NCI-H1436 treated with DMSO at 0.1 percent for 48 hours (cell line): ENCODE results near the gene FAF1.
"Not testable (repeated sequence)": the region's sequence is repeated elsewhere in the genome, so short reads cannot be mapped to it uniquely, and the experiment has no call there.

Experiments used
- DNase-seq: peaks from one replicate; lab custom pipeline; 2025; lab: John Stamatoyannopoulos, UW

Gene FAF1

DNA sequence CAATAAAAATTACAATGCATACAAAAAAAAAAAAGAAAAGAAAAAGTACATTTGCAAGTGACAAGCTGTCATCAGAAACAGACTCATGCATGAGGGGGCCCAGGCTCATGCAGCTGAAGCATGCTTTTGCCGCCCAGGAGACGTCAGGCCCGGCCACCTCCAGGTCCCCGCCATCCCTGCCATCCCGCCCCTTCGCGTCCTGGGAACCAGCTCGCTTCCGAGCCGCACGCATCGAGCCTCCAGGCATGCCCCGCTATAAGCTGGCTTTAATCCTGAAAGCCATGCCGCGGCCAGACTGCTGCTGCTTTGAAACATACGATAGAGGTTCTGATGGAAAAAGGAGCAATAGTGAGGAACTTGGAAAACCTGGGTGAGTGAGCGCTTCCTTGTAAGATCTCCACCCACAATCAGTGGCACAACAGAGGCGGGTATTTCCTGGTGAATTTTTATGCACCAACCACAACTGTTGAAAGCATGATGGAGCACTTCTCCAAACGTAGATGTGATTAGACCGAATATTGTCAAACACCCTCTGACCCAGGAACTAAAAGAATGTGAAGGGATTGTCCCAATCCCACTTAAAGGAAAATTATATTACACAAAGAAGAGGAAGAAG is 113.7 kb downstream of the FAF1 start:
- DNase-seq = no peak

DNA sequence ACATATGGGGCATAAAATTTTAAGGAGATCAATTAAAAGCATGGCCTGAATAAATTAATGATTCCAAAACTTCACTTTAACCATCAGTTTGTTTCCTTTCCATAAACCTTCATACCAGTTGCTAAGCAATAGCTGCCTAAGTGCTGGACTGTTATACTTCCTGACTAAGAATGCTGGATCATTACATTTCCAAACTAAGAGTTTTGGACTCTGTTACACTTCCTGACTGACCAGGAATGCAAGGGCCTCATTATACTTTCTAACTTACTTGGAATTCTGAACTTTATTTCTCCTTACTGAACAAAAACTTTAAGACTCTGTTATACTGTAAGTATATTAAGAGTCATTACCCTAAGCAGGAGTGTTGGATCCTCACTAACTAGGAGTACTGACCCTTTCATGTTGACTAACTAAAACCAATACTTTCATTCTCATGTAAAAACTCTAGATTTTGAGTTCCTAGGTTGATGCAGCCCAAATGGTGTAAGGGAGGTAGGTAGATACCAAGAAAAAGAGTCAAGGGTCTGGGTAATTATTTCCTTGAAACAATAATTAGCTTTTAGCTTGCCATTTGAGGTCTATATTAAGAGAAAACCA is 118.2 kb downstream of the FAF1 start:
- DNase-seq = no peak

DNA sequence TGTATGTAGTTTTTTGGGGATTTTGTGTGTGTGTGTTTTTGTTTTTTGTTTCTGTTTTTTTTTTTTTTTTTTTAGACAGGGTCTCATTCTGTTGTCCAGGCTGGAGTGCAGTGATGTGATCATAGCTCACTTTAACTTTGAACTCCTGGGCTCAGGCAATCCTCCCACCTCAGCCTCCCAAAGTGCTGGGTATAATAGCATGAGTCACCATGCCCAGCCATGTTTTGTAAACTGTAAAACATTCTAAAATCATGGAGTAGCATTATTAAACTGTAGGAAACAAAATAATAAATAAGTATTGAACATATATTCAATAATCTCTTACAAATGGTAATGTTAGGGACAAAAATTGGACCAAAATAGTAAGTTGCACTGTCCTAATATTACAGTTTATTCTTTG is 124.0 kb downstream of the FAF1 start:
- no peak for DNase-seq

DNA sequence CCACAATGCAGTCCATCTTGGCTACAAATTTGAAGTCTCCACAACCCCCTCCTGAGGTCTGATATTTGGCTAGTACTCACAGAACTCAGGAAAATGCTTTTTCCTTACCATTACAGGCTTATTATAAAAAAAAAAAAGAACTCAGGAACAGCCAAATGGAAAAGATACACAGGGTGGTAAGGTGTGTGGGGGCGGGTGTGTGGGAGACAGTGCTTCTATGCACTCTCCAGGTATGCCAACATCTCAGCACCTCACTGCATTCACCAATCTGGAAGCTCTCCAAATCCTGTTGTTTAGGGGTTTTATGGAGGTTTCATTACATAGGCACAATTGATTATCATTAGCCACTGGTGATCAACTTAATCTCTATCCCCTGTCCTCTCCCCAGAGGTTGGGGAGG is 126.9 kb downstream of the FAF1 start:
- no peak for DNase-seq

DNA sequence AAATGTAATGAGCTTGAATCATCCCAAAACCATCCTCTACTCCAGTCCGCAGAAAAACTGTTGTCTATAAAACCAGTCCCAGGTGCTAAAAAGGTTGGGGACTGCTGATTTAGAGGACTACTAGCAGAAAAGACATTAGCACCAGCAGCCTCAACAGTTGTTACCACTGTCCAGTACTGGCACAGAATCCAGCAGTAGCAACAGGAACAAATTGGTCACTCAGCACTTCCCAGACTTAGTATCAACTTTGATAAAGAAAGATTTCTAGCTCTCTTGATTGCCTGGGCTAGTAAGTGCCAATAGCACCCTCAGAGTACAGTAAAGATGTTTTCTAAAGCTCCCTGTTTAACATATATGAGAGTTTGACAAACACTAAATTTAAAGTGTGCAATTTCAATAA is 127.9 kb downstream of the FAF1 start:
- DNase-seq = no peak

DNA sequence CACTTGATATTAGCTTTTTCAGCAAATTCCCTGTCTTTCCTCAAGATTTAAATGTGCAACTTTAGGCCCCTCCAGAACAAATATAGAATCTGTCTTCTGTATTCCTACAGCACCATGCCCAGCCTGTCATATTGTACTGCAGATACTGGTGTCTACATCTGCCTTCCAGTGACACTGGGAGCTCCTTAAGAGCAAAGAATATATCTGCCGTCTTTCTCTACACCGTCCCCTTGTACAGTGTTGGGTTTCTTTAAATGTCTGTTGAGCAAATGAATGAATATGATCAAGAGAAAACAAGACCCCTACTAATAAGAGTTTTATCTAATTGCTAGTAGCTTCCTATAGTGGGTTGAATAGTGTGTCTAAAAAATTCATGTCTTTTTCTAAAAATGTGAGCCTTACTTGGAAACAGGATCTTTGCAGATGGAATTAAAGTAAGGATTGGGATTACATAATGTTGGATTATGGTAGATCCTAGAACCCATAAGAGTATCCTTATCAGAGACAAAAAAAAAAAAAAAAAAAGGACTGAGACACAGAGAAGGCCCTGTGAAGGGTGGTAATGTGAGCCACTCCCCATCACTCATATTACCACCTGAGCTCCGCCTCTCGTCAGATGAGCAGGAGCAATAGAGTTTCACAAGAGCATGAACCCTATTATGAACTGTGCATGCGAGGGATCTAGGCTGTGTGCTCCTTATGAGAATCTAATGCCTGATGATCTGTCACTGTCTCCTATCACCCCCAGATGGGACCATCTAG is 128.6 kb downstream of the FAF1 start:
- DNase-seq = no peak

DNA sequence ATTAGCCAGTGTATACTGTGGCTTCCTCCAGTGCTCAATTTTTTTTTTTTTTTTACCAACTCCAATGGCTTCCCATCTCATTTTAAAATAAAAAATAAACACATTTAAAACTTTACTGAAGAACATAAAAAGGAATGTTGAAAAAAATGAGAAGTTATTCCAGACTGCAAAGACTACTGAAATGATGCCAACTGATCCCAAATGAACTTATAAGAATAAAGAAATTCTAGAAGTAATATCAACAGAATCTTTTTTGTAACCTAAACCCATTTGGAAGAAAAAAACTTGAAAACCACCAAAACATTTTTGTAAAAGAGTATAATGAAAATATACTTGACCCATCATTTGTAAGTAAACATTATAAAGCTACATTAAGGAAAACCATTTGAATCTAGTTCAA is 129.4 kb downstream of the FAF1 start:
- DNase-seq = no peak

DNA sequence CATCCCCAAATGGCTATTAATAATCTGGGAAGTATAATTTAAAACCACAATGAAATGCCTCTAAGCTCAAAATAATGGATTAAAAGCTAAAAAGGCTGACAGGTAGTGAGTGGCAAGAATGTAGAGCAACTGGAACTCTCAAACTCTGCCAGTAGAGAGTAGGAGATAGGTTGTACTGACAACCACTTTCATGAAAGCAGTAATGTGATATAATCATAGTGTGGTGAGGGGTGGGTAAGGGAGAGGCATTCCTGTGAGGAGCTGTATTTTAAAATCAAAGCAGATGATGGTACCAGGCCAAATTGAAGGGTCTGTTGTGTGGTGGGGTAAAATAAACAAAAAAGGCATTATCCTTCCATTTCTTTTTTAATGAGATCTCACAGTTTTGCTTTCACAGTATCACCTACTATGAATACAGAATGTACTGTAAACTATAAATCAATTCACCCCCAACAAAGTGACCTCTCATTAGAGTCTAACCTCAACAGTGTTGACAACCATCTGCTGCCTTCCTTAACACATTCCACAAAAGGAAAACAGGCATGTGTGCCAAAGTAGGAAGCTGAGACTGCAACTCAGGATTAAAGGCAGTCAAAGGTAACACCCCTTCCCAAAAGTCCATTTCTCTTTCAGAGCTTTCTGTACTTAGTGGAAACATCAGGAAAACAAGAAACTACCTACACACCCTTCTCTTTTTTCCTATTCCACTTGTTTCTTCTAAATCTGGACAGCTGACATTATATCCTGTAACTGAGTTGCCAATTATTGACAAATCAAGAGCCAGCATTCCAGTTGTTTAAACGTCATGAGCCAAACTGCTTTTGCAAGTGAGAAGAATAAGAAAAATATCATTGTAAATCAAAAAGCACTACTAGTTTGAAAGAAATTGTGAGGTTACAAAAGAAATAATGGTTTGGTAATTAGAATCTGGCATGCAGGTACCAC is 130.8 kb downstream of the FAF1 start:
- DNase-seq = no peak

DNA sequence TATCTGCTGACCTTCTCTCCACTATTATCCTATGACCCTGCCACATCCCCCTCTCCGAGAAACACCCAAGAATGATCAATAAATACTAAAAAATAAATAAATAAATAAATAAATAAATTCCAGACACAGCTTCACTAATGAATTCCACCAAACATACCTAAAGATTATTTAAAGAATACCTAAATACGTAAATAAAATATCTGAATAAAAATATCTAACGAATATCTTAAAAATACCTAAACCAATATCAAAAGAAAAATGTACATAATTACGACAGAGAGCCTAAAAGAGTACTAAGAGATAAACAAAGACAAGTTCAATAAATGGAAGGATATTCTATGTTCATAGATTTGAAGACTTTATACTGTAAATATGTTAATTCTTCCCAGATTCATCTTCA is 132.5 kb downstream of the FAF1 start:
- no peak for DNase-seq

DNA sequence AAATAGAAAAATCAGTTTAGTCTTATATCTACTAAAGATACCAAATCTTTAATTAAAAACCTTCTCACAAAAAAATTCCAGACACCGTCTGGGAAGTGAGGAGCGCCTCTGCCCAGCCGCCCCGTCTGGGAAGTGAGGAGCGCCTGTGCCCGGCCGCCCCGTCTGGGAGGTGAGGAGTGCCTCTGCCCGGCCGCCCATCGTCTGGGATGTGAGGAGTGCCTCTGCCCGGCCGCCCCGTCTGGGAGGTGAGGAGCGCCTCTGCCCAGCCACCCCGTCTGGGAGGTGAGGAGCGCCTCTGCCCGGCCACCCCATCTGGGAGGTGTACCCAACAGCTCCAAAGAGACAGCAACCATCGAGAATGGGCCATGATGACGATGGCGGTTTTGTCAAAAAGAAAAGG is 133.3 kb downstream of the FAF1 start:
- DNase-seq = not testable (repeated sequence)

DNA sequence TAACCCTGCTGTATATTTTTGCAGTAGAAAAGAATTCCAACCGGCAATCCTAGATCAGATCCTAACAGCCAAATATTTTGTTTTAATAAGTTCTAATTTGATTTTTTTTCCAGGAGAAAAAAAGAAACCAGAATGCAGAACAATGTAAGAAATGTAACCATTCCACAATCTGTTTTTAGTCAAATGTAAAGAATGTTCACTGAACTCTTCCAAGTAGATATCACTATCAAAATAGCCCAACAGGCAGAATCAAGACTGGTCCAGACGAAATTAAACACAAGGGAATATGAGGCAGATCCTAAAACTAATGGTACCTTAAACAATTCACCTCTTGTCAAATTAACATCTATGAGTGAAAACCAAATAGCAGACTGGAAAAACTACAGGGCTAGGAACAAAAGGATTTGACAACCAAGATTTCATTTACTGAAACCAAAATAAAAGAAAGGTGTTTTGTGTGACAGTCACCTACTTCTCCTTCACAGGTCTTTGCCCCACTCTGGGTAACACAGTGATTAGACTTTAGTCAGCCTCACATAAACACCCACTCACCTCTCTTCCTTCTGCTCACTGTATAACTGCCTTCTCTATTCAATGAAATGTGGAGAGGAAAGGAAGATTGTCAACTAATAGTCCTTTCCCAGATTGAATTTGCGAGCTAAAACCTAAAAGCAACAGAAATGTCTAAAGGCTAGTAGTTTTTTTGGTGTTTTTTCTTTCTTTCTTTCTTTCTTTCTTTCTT is 137.9 kb downstream of the FAF1 start:
- no peak for DNase-seq

DNA sequence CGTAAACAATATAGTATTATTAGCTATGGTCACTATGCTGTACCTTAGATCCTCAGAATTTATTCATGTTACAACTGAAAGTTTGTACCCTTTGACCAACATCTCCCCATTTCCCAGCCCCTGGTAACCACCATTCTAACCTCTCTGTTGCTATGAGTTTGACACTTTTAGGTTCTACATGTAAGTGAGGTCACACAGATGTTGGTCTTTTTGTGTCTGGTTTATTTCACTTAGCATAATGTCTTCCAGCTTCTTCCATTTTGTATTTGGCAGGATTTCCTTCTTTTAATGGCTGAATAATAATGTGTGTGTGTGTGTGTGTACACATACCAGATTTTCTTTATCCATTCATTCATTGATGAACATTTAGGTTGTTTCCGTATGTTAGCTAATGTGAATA is 139.5 kb downstream of the FAF1 start:
- DNase-seq = no peak

DNA sequence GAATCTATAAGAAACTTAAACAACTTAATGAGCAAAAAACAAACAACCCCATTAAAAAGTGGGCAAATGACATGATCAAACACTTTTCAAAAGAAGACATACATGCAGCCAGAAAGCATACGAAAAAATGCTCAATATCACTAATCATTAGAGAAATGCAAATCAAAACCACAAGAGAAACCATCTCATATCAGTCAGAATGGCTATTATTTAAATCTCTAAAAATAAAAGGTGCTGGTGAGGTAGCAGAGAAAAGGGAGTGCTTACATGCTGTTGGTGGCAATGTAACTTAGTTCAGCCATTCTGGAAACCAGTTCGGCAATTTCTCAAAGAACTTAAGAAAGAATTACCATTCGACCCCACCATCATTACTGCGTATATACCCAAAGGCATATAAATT is 147.7 kb downstream of the FAF1 start:
- no peak for DNase-seq

DNA sequence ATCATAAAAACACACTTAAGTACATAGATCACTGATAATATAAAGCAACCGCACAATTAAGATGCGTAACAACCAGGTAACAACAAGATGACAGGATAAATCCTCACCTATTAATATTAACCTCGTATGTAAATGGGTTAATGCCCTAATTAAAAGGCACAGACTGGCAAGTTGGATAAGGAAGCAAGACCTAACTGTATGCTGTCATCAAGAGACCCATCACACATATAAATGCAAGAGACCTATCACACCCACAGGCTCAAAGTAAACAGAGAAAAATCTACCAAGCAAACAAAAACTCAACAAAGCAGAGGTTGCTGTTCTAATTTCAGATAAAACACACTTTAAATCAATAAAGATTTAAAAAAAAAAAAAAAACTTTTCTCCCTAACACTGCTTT is 151.8 kb downstream of the FAF1 start:
- no peak for DNase-seq

DNA sequence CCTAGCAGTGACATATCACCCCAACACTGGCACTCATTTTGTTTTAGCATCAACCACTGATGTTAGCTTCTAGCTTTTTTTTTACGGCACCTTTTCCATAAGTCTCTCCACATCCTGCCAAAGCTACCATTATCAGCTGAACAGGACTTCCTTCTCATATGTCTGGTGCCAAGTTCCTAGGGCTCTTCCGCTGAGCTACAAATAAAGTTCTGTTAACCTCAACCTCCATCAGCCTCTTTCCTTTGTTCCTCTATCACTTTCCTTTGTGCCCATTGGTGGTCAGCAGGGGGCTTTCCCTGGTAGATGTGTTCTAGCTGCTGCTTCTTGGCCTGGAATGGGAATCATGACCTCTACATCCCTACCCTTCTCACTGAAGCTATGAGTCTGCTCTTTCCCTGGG is 163.8 kb downstream of the FAF1 start:
- DNase-seq = no peak

DNA sequence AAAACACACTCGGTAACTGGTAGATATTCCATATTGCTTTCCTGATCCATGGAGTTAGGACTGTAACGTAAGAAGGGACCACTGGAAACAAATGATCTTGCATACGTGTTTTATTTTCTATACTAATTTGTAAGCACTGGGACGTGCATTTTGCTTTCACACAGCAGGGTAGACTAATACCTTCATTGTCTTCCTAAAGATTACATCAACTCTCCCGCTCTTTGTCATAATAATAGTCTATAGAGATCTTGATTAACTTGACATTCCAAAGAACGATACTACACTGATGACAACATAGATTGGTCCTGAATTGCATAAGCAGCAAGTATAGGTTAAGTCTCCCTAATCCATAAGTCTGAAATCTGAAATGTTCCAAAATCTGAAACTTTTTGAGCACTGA is 166.5 kb downstream of the FAF1 start:
- DNase-seq = no peak

DNA sequence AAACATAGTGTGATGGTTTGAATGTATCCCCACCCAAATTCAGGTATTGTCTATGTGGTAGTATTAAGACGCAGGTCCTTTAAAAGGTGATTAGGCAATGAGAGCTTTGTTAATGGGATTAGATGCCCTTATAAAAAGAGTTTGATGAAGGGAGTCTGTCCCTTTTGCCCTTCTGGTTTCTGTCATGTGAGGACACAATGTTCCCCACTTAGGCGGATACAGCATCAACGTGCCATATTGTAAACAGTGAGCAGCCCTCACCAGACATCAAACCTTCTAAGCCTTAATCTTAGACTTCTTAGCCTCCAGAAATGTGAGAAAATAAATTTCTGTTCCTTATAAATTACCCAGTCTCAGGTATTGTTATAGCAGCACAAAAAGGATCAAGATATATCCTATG is 172.8 kb downstream of the FAF1 start:
- no peak for DNase-seq

DNA sequence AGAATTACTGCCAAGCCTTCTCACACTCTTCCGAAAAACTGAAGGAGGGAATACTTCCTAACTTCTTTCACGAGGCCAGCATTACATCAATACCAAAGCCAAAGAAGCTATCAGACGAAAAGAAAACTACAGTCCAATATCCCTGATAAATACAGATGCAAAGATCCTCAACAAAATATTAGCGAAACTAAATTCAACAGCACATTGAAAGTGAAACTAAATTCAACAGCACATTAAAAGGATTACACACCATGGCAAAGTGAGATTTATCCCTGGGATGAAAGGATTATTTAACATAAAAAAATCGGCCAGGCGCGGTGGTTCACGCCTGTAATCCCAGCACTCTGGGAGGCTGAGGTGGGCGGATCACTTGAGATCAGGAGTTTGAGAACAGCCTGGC is 176.8 kb downstream of the FAF1 start:
- DNase-seq = no peak

DNA sequence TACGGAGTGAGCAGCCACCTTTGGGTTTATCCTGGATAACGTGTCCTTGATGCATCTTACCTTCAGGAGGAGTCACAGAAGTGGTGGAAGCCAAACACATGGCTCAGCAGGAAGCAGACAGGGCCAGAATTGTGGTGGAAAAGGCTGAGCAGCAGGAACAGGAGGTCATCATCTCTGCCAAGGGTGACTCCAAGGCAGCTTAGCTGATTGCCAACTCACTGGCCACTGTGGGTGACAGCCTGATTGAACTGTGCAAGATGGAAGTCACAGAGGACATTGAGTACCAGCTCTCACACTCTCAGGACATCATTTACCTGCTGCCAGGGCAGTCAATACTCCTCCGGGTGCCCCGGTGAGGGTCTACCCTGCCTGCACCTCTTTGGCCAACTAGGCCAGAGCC is 179.3 kb downstream of the FAF1 start:
- no peak for DNase-seq

DNA sequence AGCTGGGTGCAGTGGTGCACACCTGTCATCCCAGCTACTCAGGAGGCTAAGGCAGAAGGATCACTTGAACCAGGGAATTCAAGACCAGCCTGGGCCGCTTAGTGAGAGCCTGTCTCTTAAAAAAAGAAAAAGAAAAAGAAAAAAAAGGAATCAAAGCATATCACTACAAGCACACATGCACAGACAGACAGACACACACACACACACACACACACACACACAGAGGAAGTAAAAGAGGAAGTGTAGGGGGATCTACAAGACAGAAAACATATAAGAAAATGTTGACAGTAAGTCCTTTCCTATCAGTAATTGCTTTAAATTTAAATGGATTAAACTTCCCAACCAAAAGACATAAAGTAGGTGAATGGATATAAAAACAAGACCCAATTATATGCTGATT is 180.3 kb downstream of the FAF1 start:
- DNase-seq = no peak

DNA sequence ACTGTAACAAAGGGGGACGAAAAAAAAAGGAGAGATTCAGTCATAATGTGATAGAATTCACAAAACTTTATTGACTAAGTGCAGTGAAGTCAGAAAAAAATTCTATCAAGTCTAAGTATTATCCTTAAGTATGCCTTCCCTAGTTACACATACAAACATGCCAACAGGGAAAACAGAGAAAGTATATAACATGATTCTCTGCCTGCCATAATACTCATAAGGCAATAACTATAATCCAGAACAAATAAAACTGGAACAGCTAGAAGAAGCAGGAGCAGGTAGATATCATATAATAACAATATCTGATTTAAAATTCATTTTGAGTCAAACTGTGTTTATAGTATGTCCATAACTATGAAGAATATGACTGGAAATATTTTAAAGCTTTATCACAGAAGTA is 184.3 kb downstream of the FAF1 start:
- no peak for DNase-seq
